ENCODE measurements around the gene PLCD3. TPM values are rescaled to one million over a fixed set of nuclear protein-coding genes. Genes with fewer than 3 reads are reported as not detected.

PLCD3 gene
- polyA plus RNA-seq, 6 donors from 2014 or later: not detected

- peak within 1 kb of the TSS; percentile 96 to 100 (median 99) for H3K27ac Mint-ChIP-seq
- peak within 1 kb of the TSS; percentile 92 to 99 (median 96) for H3K4me3 Mint-ChIP-seq
- H3K9me3 Mint-ChIP-seq: no peaks in the 10 kb centered on the region
- peak; percentile 92 to 94 for ATAC-seq (ENCODE audit: low read depth in 2 of 2)
- no peaks in the 10 kb centered on the region for H3K27me3 Mint-ChIP-seq
- DNase-seq: peak; percentile 99
- H3K4me1 Mint-ChIP-seq: peaks cover 19 to 48% (median 35%) of the 10 kb centered on the region in 3 donors
- H3K36me3 Mint-ChIP-seq: peaks cover 4 to 8% of the 10 kb centered on the region in 2 donors
Measured at GRCh38 chr17:45161288-45162024, 29.1 kb upstream of the PLCD3 start, which contains the start of gene HEXIM2. Gene HEXIM2 (plus strand): TSS chr17:45161875. CDS start chr17:45162794, 919 bp downstream.

- ATAC-seq (ENCODE audit: low read depth in 2 of 2) (peak; percentile 32 to 34), DNase-seq (no peak)
- Mint-ChIP-seq H3K27ac (peak overlapping the region; percentile 88 to 100 (median 99)), H3K4me3 (peak overlapping the region; percentile 92 to 99 (median 96)), H3K36me3 (peaks cover 4 to 8% of the 10 kb centered on the region in 2 donors), H3K9me3 (no peaks in the 10 kb centered on the region), H3K27me3 (no peaks in the 10 kb centered on the region), H3K4me1 (peaks cover 17 to 56% (median 40%) of the 10 kb centered on the region in 3 donors)
Measured at GRCh38 chr17:45160447-45161287, 28.4 kb upstream of the PLCD3 start.

- Mint-ChIP-seq H3K4me3 (no peak overlapping the region), H3K4me1 (peaks cover 12 to 60% (median 37%) of the 10 kb centered on the region in 3 donors), H3K27me3 (no peaks in the 10 kb centered on the region)
Measured at GRCh38 chr17:45156242-45156641, 23.9 kb upstream of the PLCD3 start.

GRCh38 chr17:45155483-45155882 lies 23.2 kb upstream of the PLCD3 start:
- H3K4me1 Mint-ChIP-seq: peaks cover 12 to 66% (median 42%) of the 10 kb centered on the region in 3 donors
- no peaks in the 10 kb centered on the region for H3K9me3 Mint-ChIP-seq
- ATAC-seq (ENCODE audit: low read depth in 2 of 2) (no peak), DNase-seq (no peak)
- peaks cover 0 to 4% of the 10 kb centered on the region in 2 donors for H3K36me3 Mint-ChIP-seq
- peak overlapping the region in 1 of 6 donors; percentile 62 for H3K27ac Mint-ChIP-seq
- peak overlapping the region in 1 of 8 donors; percentile 19 for H3K4me3 Mint-ChIP-seq
- H3K27me3 Mint-ChIP-seq: no peaks in the 10 kb centered on the region

More at GRCh38 chr17:45156242-45156641, 23.9 kb upstream of the PLCD3 start:
- Mint-ChIP-seq H3K9me3 (no peaks in the 10 kb centered on the region), H3K36me3 (peaks cover 2 to 4% of the 10 kb centered on the region in 2 donors), H3K27ac (peak overlapping the region in 3 of 6 donors; percentile 9 to 74 (median 59))
- ATAC-seq (ENCODE audit: low read depth in 2 of 2) (no peak), DNase-seq (no peak)

GRCh38 chr17:45155029-45155428 lies 22.7 kb upstream of the PLCD3 start:
- Mint-ChIP-seq H3K4me3 (no peak overlapping the region), H3K9me3 (no peaks in the 10 kb centered on the region), H3K27ac (no peak overlapping the region), H3K4me1 (peaks cover 13 to 65% (median 44%) of the 10 kb centered on the region in 3 donors), H3K27me3 (no peaks in the 10 kb centered on the region), H3K36me3 (peaks cover 0 to 4% of the 10 kb centered on the region in 2 donors)
- ATAC-seq (ENCODE audit: low read depth in 2 of 2): no peak
- DNase-seq: no peak

- H3K27ac Mint-ChIP-seq: peak overlapping the region; percentile 15 to 78 (median 72)
- ATAC-seq (ENCODE audit: low read depth in 2 of 2): peak in 1 of 2 donors; percentile 8
- H3K36me3 Mint-ChIP-seq: peaks cover 0 to 6% of the 10 kb centered on the region in 2 donors
- H3K4me1 Mint-ChIP-seq: peaks cover 37 to 59% (median 54%) of the 10 kb centered on the region in 3 donors
- H3K27me3 Mint-ChIP-seq: no peaks in the 10 kb centered on the region
- H3K4me3 Mint-ChIP-seq: peak overlapping the region in 7 of 8 donors; percentile 25 to 99 (median 55)
- peaks cover 0 to 9% (median 0%) of the 10 kb centered on the region in 7 donors for H3K9me3 Mint-ChIP-seq
- no peak for DNase-seq
Measured at GRCh38 chr17:45150911-45151809, 18.8 kb upstream of the PLCD3 start.

GRCh38 chr17:45149669-45150664 lies 17.7 kb upstream of the PLCD3 start:
- H3K4me3 Mint-ChIP-seq: peak overlapping the region; percentile 96 to 100 (median 98)
- H3K27me3 Mint-ChIP-seq: no peaks in the 10 kb centered on the region
- peaks cover 0 to 9% (median 0%) of the 10 kb centered on the region in 7 donors for H3K9me3 Mint-ChIP-seq
- peak overlapping the region; percentile 74 to 100 (median 98) for H3K27ac Mint-ChIP-seq
- ATAC-seq (ENCODE audit: low read depth in 2 of 2): no peak
- peaks cover 39 to 63% (median 59%) of the 10 kb centered on the region in 3 donors for H3K4me1 Mint-ChIP-seq
- DNase-seq: no peak
- H3K36me3 Mint-ChIP-seq: peaks cover 0 to 6% of the 10 kb centered on the region in 2 donors

- H3K27ac Mint-ChIP-seq: peak overlapping the region; percentile 92 to 100 (median 100)
- peak overlapping the region; percentile 96 to 100 (median 98) for H3K4me3 Mint-ChIP-seq
- ATAC-seq (ENCODE audit: low read depth in 2 of 2) (peak; percentile 20 to 26), DNase-seq (peak; percentile 71)
- peaks cover 0 to 6% of the 10 kb centered on the region in 2 donors for H3K36me3 Mint-ChIP-seq
- H3K4me1 Mint-ChIP-seq: peaks cover 42 to 66% (median 61%) of the 10 kb centered on the region in 3 donors
- H3K9me3 Mint-ChIP-seq: peaks cover 0 to 9% (median 0%) of the 10 kb centered on the region in 7 donors
- H3K27me3 Mint-ChIP-seq: no peaks in the 10 kb centered on the region
Measured at GRCh38 chr17:45149037-45149668, 16.8 kb upstream of the PLCD3 start.

GRCh38 chr17:45148183-45149036 lies 16.1 kb upstream of the PLCD3 start, which contains the start of gene HEXIM1:
Gene HEXIM1 (plus strand): TSS chr17:45148475. CDS start chr17:45149191, 716 bp downstream.
- DNase-seq (peak; percentile 99), ATAC-seq (ENCODE audit: low read depth in 2 of 2) (peak; percentile 76 to 77)
- Mint-ChIP-seq H3K27me3 (no peaks in the 10 kb centered on the region), H3K4me3 (peak within 1 kb of the TSS; percentile 96 to 100 (median 98)), H3K4me1 (peaks cover 46 to 72% (median 66%) of the 10 kb centered on the region in 3 donors), H3K36me3 (peaks cover 0 to 6% of the 10 kb centered on the region in 2 donors), H3K9me3 (peaks cover 0 to 9% (median 0%) of the 10 kb centered on the region in 7 donors), H3K27ac (peak within 1 kb of the TSS; percentile 99 to 100 (median 100))

- peak overlapping the region; percentile 96 to 100 (median 98) for H3K4me3 Mint-ChIP-seq
- peaks cover 0 to 6% of the 10 kb centered on the region in 2 donors for H3K36me3 Mint-ChIP-seq
- H3K27me3 Mint-ChIP-seq: no peaks in the 10 kb centered on the region
- H3K27ac Mint-ChIP-seq: peak overlapping the region; percentile 99 to 100 (median 100)
- ATAC-seq (ENCODE audit: low read depth in 2 of 2) (peak; percentile 38 to 42), DNase-seq (peak; percentile 83)
- peaks cover 49 to 78% (median 71%) of the 10 kb centered on the region in 3 donors for H3K4me1 Mint-ChIP-seq
- H3K9me3 Mint-ChIP-seq: peaks cover 0 to 9% (median 0%) of the 10 kb centered on the region in 7 donors
Measured at GRCh38 chr17:45147581-45148182, 15.4 kb upstream of the PLCD3 start.
